Measurements from ENCODE around the gene SMAGP.

The SMAGP gene

DNA sequence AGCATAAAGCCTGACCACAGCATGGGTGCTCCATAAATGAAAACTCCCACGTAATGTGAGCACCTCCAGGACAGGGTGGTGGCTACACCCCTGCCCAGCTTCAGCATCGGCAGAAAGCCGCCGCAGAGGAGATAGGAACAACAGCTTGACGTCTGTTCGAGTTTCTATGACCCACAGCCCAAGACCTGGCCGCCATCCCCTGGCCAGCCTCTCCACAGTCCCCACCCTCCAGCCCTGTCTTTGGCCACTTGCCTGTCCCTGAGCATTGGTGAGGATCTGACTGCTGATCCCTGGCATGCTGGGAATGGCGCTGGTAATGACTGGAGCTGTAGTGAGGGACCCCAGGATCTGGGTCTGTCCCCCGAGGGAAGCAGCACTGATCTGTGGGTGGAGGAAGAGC is 73.7 kb downstream of the SMAGP start:
- DNase-seq (ENCODE audit: low read depth), result no peak

DNA sequence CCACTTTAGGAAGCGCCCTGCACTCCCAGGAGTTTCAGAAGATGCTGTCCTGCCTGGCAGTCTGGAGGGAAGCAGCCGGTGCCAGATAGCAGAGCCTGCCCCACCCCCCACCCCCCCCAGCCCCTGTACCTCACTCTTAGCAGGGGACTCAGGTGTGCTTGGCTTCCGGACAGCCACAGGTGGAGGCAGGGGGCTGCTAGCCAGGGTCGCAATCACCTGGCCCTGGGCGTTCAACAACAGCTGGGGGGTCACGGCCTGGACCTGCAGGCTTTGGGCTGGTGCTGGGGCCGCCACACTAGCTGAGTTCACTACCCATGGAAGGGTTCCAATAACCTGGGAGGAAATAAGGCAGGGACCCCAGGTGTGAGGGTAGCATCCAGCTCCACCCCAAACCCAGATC is 74.4 kb downstream of the SMAGP start:
- no peak for DNase-seq (ENCODE audit: low read depth)

Data from stimulated activated CD8-positive, alpha-beta memory T cell treated with anti-CD3 and anti-CD28 coated beads, Interleukin-15, amount 100 ng/mL, for 1 hour (primary cell).